ENCODE results near the gene HIVEP1. TPM values are rescaled to one million over a fixed set of nuclear protein-coding genes. Genes with fewer than 3 reads are reported as not detected.

HIVEP1 gene
- total and polyA plus RNA-seq, 2 of the 13 experiments (the other 11 are each of a cell fraction or from before 2014, with no cell fraction given): 7.4 to 9.9 TPM

DNA sequence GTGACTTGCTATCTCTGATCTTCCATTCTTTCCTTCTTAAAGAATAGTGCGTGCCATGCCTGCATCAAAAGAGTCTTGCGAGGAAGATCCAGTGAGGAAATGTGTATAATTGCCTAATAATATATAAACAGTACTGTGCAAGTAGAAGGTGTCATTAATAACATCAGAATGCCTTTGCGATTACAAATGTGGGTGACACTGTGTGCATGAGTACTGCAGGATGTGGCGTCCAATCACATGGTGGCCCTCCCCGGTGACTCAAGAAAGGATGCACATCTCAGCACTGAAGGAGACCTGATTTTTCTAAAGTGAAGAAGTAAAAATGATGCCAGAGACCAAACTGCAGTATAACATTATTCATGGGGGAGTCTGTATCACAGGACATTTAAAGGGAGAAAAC lies 170.6 kb downstream of the HIVEP1 start:
- H3K4me2 ChIP-seq (ENCODE audit: low read depth, low read length): no peak overlapping the region
- CTCF ChIA-PET (ENCODE audit: low intra/inter-chr PET ratio, low total read pairs): no interaction called here

More for the DNA sequence above, 170.6 kb downstream of the HIVEP1 start:
- no peaks in the 10 kb centered on the region for H4K20me1 ChIP-seq (ENCODE audit: insufficient read depth, low read length)
- H3K9me3 ChIP-seq (ENCODE audit: low read length): no peaks in the 10 kb centered on the region
- in situ Hi-C loops (cut with HindIII; ENCODE audit: extremely low pct_ligation_motif_present, low pct_unique_long_range_greater_than_20kb): no loop called here
- no peak for DNase-seq (ENCODE audit: low spot score)
- H3K36me3 ChIP-seq (replicated peaks in 1 of 2; ENCODE audit: control insufficient read depth in 1 of 2, insufficient read depth in 2 of 2, low read length in 2 of 2): no peaks in the 10 kb centered on the region
- FAIRE-seq: no peak
- no peak for ATAC-seq
- no peak overlapping the region for H3K27ac ChIP-seq (ENCODE audit: extremely low read length, insufficient read depth, low read length)
- H3K9ac ChIP-seq (ENCODE audit: insufficient read depth, low read depth, low read length): no peak overlapping the region
- TF ChIP-seq TARDBP (CRISPR knock-in tag; IDR thresholded peaks at IDR 0.05) (no peak), ZNF274 (CRISPR knock-in tag; IDR thresholded peaks at IDR 0.05) (no peak), HMGA1 (CRISPR knock-in tag; conservative IDR thresholded peaks at IDR 0.05) (no peak), RNF2 (conservative IDR thresholded peaks at IDR 0.05; ENCODE audit: low read depth) (no peak), ZNF33A (CRISPR knock-in tag; IDR thresholded peaks at IDR 0.05; ENCODE audit: borderline replicate concordance) (no peak), BHLHE40 (IDR thresholded peaks at IDR 0.05; ENCODE audit: low read length) (no peak), KDM1A (CRISPR knock-in tag; IDR thresholded peaks at IDR 0.05) (no peak), ZNF543 (CRISPR knock-in tag; IDR thresholded peaks at IDR 0.05) (no peak), ZNF510 (CRISPR knock-in tag; IDR thresholded peaks at IDR 0.05; ENCODE audit: low read depth) (no peak), FOXK1 (CRISPR knock-in tag; IDR thresholded peaks at IDR 0.05; ENCODE audit: borderline replicate concordance, low read depth) (no peak), DMAP1 (CRISPR knock-in tag; IDR thresholded peaks at IDR 0.05) (no peak)
- TF ChIP-seq, protein P1, sequence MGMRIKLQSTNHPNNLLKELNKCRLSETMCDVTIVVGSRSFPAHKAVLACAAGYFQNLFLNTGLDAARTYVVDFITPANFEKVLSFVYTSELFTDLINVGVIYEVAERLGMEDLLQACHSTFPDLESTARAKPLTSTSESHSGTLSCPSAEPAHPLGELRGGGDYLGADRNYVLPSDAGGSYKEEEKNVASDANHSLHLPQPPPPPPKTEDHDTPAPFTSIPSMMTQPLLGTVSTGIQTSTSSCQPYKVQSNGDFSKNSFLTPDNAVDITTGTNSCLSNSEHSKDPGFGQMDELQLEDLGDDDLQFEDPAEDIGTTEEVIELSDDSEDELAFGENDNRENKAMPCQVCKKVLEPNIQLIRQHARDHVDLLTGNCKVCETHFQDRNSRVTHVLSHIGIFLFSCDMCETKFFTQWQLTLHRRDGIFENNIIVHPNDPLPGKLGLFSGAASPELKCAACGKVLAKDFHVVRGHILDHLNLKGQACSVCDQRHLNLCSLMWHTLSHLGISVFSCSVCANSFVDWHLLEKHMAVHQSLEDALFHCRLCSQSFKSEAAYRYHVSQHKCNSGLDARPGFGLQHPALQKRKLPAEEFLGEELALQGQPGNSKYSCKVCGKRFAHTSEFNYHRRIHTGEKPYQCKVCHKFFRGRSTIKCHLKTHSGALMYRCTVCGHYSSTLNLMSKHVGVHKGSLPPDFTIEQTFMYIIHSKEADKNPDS (CRISPR knock-in tag; IDR thresholded peaks at IDR 0.05): no peak
- TF ChIP-seq, protein P2, sequence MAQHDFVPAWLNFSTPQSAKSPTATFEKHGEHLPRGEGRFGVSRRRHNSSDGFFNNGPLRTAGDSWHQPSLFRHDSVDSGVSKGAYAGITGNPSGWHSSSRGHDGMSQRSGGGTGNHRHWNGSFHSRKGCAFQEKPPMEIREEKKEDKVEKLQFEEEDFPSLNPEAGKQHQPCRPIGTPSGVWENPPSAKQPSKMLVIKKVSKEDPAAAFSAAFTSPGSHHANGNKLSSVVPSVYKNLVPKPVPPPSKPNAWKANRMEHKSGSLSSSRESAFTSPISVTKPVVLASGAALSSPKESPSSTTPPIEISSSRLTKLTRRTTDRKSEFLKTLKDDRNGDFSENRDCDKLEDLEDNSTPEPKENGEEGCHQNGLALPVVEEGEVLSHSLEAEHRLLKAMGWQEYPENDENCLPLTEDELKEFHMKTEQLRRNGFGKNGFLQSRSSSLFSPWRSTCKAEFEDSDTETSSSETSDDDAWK (CRISPR knock-in tag; IDR thresholded peaks at IDR 0.05): no peak
- TF ChIP-seq, protein P3, sequence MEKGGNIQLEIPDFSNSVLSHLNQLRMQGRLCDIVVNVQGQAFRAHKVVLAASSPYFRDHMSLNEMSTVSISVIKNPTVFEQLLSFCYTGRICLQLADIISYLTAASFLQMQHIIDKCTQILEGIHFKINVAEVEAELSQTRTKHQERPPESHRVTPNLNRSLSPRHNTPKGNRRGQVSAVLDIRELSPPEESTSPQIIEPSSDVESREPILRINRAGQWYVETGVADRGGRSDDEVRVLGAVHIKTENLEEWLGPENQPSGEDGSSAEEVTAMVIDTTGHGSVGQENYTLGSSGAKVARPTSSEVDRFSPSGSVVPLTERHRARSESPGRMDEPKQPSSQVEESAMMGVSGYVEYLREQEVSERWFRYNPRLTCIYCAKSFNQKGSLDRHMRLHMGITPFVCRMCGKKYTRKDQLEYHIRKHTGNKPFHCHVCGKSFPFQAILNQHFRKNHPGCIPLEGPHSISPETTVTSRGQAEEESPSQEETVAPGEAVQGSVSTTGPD (CRISPR knock-in tag; IDR thresholded peaks at IDR 0.05): no peak
- TF ChIP-seq, protein P4, sequence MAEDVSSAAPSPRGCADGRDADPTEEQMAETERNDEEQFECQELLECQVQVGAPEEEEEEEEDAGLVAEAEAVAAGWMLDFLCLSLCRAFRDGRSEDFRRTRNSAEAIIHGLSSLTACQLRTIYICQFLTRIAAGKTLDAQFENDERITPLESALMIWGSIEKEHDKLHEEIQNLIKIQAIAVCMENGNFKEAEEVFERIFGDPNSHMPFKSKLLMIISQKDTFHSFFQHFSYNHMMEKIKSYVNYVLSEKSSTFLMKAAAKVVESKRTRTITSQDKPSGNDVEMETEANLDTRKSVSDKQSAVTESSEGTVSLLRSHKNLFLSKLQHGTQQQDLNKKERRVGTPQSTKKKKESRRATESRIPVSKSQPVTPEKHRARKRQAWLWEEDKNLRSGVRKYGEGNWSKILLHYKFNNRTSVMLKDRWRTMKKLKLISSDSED (CRISPR knock-in tag; IDR thresholded peaks at IDR 0.05): no peak
- no peaks in the 10 kb centered on the region for H3K4me1 ChIP-seq (ENCODE audit: insufficient read depth, low read length)
- no peaks in the 10 kb centered on the region; a peak in 2 of 5 replicates for H3K27me3 ChIP-seq (ENCODE audit: control insufficient read depth in 1 of 2, insufficient read depth in 2 of 2, low read length in 2 of 2)
- no TSS peak for BruUV-seq (replicated peaks)
- intact Hi-C loops (cut with micrococcal nuclease; ENCODE audit: unreplicated experiment): no loop called here
- H2AFZ ChIP-seq (ENCODE audit: low read length): no peak overlapping the region
- H3K4me3 ChIP-seq (replicated peaks in 1 of 3; ENCODE audit: insufficient read depth in 1 of 3, low read depth in 2 of 3, low read length in 3 of 3): no peak overlapping the region
- WGBS (ENCODE audit: low lambda C conversion rate): 57% methylated on average over 5 of the region's 5 CpGs
- POLR2A ChIA-PET: no interaction called here
- H3K79me2 ChIP-seq (ENCODE audit: insufficient read depth, low read length): no peaks in the 10 kb centered on the region

All from HepG2 (cell line).